Measurements from ENCODE around the gene SLC17A5.

The SLC17A5 gene, protein sequence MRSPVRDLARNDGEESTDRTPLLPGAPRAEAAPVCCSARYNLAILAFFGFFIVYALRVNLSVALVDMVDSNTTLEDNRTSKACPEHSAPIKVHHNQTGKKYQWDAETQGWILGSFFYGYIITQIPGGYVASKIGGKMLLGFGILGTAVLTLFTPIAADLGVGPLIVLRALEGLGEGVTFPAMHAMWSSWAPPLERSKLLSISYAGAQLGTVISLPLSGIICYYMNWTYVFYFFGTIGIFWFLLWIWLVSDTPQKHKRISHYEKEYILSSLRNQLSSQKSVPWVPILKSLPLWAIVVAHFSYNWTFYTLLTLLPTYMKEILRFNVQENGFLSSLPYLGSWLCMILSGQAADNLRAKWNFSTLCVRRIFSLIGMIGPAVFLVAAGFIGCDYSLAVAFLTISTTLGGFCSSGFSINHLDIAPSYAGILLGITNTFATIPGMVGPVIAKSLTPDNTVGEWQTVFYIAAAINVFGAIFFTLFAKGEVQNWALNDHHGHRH

GRCh38 chr6:73653571-73654424 is at the start of gene SLC17A5:
Gene SLC17A5 (minus strand): TSS chr6:73653992. CDS start chr6:73653886, 106 bp downstream.
- Histone ChIP-seq H3K9ac (ENCODE audit: low read depth, low read length) (peak within 1 kb of the TSS; percentile 90), H3K27ac (ENCODE audit: low read depth, low read length) (peak within 1 kb of the TSS; percentile 87), H3K27me3 (ENCODE audit: control insufficient read depth, insufficient read depth, low read length) (no peaks in the 10 kb centered on the region), H3K9me3 (ENCODE audit: control insufficient read depth, insufficient read depth, low read length) (no peaks in the 10 kb centered on the region), H3K36me3 (ENCODE audit: control insufficient read depth, insufficient read depth, low read length) (peaks cover 3% of the 10 kb centered on the region; the same call in 1 of the 2 replicates), H3K4me3 (ENCODE audit: low read depth, low read length) (peak within 1 kb of the TSS; percentile 97), H3K4me1 (ENCODE audit: control insufficient read depth, insufficient read depth, low read length) (peaks cover 17% of the 10 kb centered on the region)

- Histone ChIP-seq H3K9me3 (ENCODE audit: control insufficient read depth, insufficient read depth, low read length) (no peaks in the 10 kb centered on the region), H3K4me3 (ENCODE audit: low read depth, low read length) (no peak overlapping the region), H3K4me1 (ENCODE audit: control insufficient read depth, insufficient read depth, low read length) (no peaks in the 10 kb centered on the region), H3K27ac (ENCODE audit: low read depth, low read length) (no peak overlapping the region), H3K27me3 (ENCODE audit: control insufficient read depth, insufficient read depth, low read length) (no peaks in the 10 kb centered on the region), H3K36me3 (ENCODE audit: control insufficient read depth, insufficient read depth, low read length) (no peaks in the 10 kb centered on the region), H3K9ac (ENCODE audit: low read depth, low read length) (no peak overlapping the region)
Measured at GRCh38 chr6:73703466-73703865, 49.7 kb upstream of the SLC17A5 start.

- H3K27me3 ChIP-seq (ENCODE audit: control insufficient read depth, insufficient read depth, low read length) = no peaks in the 10 kb centered on the region
- H3K4me1 ChIP-seq (ENCODE audit: control insufficient read depth, insufficient read depth, low read length) = no peaks in the 10 kb centered on the region
- H3K36me3 ChIP-seq (ENCODE audit: control insufficient read depth, insufficient read depth, low read length) = no peaks in the 10 kb centered on the region
Measured at GRCh38 chr6:73702444-73702843, 48.7 kb upstream of the SLC17A5 start.

DNA sequence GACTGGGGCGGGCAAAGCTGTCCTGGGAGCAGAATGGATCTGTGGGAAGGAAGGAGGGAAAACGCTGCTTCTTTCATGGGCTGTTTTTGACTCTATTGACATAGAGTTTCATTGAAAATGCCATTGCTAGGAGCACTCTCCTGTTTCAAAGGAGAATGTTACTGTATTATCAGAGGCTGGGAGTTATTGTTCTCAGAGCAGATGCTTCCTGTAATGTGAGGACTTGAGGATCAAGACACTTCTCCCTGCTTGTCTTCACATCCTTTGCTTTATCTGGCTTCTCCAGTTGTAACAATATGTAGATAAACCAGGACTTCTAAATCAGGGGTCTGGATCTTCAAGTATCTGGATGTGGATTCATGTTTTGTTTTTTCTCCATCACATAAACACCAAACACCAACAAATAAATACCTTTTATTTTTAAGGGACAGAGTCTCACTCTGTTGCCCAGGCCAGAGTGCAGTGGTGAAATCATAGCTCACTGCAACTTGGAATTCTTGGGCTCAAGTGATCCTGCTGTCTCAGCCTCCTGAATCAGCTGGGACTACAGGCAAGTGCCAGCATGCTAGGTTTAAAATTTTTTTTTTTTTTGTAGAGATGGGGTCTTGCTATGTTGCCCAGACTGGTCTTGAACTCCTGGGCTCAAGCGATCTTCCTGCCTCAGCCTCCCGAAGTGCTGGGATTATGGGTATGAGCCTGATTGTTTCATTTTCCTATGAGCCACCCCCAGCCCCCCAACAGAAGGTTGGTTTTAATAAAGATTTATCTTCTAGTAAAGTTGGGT is 46.1 kb upstream of the SLC17A5 start:
- no peaks in the 10 kb centered on the region for H3K36me3 ChIP-seq (ENCODE audit: control insufficient read depth, insufficient read depth, low read length)
- no peak overlapping the region for H3K27ac ChIP-seq (ENCODE audit: low read depth, low read length)
- H3K4me1 ChIP-seq (ENCODE audit: control insufficient read depth, insufficient read depth, low read length) = peaks cover 16% of the 10 kb centered on the region
- no peak overlapping the region for H3K9ac ChIP-seq (ENCODE audit: low read depth, low read length)
- no peak overlapping the region for H3K4me3 ChIP-seq (ENCODE audit: low read depth, low read length)
- no peaks in the 10 kb centered on the region for H3K9me3 ChIP-seq (ENCODE audit: control insufficient read depth, insufficient read depth, low read length)
- H3K27me3 ChIP-seq (ENCODE audit: control insufficient read depth, insufficient read depth, low read length) = peaks cover 4% of the 10 kb centered on the region

More at GRCh38 chr6:73702444-73702843, 48.7 kb upstream of the SLC17A5 start:
- H3K27ac ChIP-seq (ENCODE audit: low read depth, low read length) = no peak overlapping the region
- H3K9me3 ChIP-seq (ENCODE audit: control insufficient read depth, insufficient read depth, low read length) = no peaks in the 10 kb centered on the region
- H3K4me3 ChIP-seq (ENCODE audit: low read depth, low read length) = no peak overlapping the region
- no peak overlapping the region for H3K9ac ChIP-seq (ENCODE audit: low read depth, low read length)

GRCh38 chr6:73696966-73697655 is 43.3 kb upstream of the SLC17A5 start:
- peaks cover 16% of the 10 kb centered on the region for H3K4me1 ChIP-seq (ENCODE audit: control insufficient read depth, insufficient read depth, low read length)
- H3K27ac ChIP-seq (ENCODE audit: low read depth, low read length) = no peak overlapping the region
- H3K9ac ChIP-seq (ENCODE audit: low read depth, low read length) = no peak overlapping the region
- no peaks in the 10 kb centered on the region for H3K9me3 ChIP-seq (ENCODE audit: control insufficient read depth, insufficient read depth, low read length)
- no peaks in the 10 kb centered on the region for H3K36me3 ChIP-seq (ENCODE audit: control insufficient read depth, insufficient read depth, low read length)
- peak overlapping the region; percentile 70 for H3K4me3 ChIP-seq (ENCODE audit: low read depth, low read length)
- peaks cover 8% of the 10 kb centered on the region for H3K27me3 ChIP-seq (ENCODE audit: control insufficient read depth, insufficient read depth, low read length)

DNA sequence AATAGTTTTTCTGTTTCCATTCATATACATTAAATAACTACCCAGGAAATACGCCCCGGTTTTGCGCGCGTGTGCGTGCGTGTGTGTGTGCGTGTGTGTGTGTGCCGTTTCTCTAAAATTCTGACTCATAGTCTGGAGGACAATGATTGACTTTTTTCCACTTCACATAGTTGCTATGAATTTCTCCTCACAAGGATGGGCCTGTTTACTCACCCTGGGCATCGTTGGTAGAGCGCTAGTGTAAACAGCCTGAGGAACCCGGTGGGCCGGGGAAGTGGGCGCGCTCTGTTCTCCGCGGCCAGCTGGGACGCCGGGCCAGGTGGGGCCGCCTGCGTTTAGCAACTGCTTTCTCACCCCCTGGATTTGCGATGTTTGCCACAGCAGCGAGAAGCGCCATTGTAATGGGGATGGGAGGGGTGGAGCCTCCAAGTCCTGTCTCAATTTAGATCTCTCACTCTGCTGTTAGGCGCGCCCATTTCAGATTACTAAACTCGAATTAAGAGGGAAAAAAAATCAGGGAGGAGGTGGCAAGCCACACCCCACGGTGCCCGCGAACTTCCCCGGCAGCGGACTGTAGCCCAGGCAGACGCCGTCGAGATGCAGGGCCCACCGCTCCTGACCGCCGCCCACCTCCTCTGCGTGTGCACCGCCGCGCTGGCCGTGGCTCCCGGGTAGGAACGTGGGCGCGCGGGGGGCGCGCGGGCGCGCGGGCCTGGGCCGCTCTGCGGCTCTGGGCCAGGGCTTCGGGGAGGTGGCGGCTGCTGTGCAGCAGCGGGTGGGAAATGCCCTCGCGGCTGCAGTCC is 42.0 kb upstream of the SLC17A5 start, which contains the start of gene CD109:
Gene CD109, plus strand, starts transcription at position 585 of the 803 bp plus-strand sequence. Its CDS starts 13 bp downstream, at position 598.
- Histone ChIP-seq H3K9me3 (ENCODE audit: control insufficient read depth, insufficient read depth, low read length) (no peaks in the 10 kb centered on the region), H3K4me3 (ENCODE audit: low read depth, low read length) (peak within 1 kb of the TSS; percentile 70), H3K27me3 (ENCODE audit: control insufficient read depth, insufficient read depth, low read length) (peaks cover 8% of the 10 kb centered on the region), H3K4me1 (ENCODE audit: control insufficient read depth, insufficient read depth, low read length) (peaks cover 16% of the 10 kb centered on the region), H3K36me3 (ENCODE audit: control insufficient read depth, insufficient read depth, low read length) (no peaks in the 10 kb centered on the region), H3K9ac (ENCODE audit: low read depth, low read length) (peak within 1 kb of the TSS; percentile 41), H3K27ac (ENCODE audit: low read depth, low read length) (no peak within 1 kb of the TSS)

GRCh38 chr6:73694711-73695411 is 41.1 kb upstream of the SLC17A5 start:
- Histone ChIP-seq H3K4me3 (ENCODE audit: low read depth, low read length) (no peak overlapping the region), H3K9ac (ENCODE audit: low read depth, low read length) (no peak overlapping the region), H3K9me3 (ENCODE audit: control insufficient read depth, insufficient read depth, low read length) (no peaks in the 10 kb centered on the region), H3K4me1 (ENCODE audit: control insufficient read depth, insufficient read depth, low read length) (peaks cover 16% of the 10 kb centered on the region), H3K27ac (ENCODE audit: low read depth, low read length) (no peak overlapping the region), H3K27me3 (ENCODE audit: control insufficient read depth, insufficient read depth, low read length) (peaks cover 8% of the 10 kb centered on the region), H3K36me3 (ENCODE audit: control insufficient read depth, insufficient read depth, low read length) (no peaks in the 10 kb centered on the region)

DNA sequence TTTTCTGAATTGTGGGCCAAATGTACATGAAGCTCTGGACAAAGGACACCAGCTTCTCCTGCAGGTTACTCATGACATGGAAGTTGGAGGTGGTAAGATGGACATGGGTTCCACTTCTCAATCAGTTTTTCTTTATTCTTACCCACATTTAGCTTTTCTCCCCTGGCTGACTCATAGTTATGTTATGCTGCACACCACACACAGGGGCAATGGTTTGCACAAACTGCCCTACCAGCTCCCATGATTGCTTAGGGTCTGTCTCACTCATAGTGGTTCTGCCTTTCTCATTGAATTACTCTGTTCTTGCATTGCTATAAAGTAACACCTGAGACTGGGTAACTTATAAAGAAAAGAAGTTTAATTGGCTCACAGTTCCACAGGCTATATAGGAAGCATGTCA is 37.7 kb upstream of the SLC17A5 start:
- H3K27ac ChIP-seq (ENCODE audit: low read depth, low read length) = no peak overlapping the region
- H3K9ac ChIP-seq (ENCODE audit: low read depth, low read length) = no peak overlapping the region
- no peaks in the 10 kb centered on the region for H3K36me3 ChIP-seq (ENCODE audit: control insufficient read depth, insufficient read depth, low read length)
- no peaks in the 10 kb centered on the region for H3K9me3 ChIP-seq (ENCODE audit: control insufficient read depth, insufficient read depth, low read length)
- H3K4me1 ChIP-seq (ENCODE audit: control insufficient read depth, insufficient read depth, low read length) = peaks cover 9% of the 10 kb centered on the region
- peaks cover 8% of the 10 kb centered on the region for H3K27me3 ChIP-seq (ENCODE audit: control insufficient read depth, insufficient read depth, low read length)
- no peak overlapping the region for H3K4me3 ChIP-seq (ENCODE audit: low read depth, low read length)

DNA sequence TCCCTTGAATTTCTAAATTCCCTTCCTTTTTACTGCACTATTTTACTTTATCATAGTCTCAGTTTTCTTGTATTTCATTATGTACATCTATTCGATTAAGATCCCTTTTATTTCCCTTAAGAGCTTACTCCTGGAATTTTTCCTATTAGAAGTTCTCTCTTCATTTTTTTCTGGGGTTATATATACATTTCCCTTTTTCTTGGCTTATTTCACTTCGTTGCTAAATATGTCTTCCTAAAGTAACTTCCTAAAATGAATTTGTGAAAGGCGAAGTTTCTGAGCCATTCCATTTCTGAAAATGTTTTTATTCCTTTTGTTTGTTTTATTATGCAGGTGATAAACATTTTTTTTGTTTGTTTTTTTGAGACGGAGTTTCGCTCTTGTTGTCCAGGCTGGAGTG is 36.3 kb upstream of the SLC17A5 start:
- Histone ChIP-seq H3K4me1 (ENCODE audit: control insufficient read depth, insufficient read depth, low read length) (0 out of 2 replicates have a peak, but pooled peaks cover under 1% of the 10 kb centered on the region), H3K36me3 (ENCODE audit: control insufficient read depth, insufficient read depth, low read length) (no peaks in the 10 kb centered on the region), H3K4me3 (ENCODE audit: low read depth, low read length) (no peak overlapping the region), H3K9ac (ENCODE audit: low read depth, low read length) (no peak overlapping the region), H3K9me3 (ENCODE audit: control insufficient read depth, insufficient read depth, low read length) (no peaks in the 10 kb centered on the region), H3K27me3 (ENCODE audit: control insufficient read depth, insufficient read depth, low read length) (peaks cover 6% of the 10 kb centered on the region), H3K27ac (ENCODE audit: low read depth, low read length) (no peak overlapping the region)
